Inflammatory macrophage treated with lipopolysaccharide for 4 hours (primary cell): ENCODE measurements around the gene ACE2.
A peak's percentile ranks its signal among the peaks of the same experiment; 100 is the strongest.

Experiments used
- DNase-seq: peaks from one replicate; pipeline ENCODE4 v3.0.0-alpha.2; 2020

Gene ACE2

DNA sequence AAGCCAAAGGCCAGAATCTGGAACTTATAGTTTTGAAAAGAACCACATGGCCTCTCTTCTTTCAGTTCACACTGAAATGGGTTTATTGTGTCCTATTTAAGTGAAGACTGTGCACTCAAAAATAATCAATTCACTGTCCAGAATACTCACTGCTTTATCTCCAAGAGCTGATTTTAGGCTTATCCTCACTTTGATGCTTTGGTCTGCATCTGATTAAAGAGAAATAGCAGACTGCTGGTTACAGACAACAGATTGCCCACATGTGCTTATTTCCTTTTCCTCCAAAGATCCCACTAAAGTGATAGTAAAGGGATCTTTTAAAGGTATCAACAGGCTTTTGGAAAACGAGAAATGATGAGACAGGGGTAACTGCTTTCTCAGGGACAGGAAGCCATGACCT is 30.6 kb downstream of the ACE2 start:
- no peak for DNase-seq

DNA sequence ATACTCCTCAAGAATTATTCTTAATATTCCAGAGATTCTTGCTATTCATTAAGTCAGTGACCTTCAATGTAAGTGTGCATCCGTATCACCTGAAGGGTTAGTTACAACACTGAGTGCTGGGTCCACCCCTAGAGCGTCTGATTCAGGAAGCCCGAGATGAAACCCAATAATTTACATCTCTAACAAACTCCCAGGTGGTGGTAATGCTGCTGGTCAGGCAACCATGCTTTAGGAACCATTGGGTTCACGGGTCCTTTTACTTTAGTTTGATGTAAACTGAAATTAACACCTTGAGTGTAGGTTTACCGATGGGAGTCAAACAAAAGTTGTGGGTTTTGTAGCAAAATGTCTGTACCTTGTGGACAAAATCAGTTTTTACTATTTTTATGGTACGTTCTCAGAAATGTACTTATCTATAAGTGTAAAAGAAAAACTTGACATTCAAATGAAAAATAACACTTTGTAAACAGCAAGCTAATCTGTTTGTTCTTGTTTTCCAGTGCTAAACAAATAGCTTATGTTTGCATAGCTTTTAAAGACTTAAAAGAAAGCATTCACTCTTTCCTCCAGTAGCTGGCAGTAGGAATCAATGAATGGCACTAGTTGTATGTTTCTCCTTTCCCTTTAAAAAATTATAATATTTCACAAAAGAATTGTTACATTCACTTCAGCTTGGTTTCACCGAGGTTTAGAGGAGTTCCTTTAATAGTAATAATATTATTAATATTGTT is 32.7 kb downstream of the ACE2 start:
- no peak for DNase-seq

DNA sequence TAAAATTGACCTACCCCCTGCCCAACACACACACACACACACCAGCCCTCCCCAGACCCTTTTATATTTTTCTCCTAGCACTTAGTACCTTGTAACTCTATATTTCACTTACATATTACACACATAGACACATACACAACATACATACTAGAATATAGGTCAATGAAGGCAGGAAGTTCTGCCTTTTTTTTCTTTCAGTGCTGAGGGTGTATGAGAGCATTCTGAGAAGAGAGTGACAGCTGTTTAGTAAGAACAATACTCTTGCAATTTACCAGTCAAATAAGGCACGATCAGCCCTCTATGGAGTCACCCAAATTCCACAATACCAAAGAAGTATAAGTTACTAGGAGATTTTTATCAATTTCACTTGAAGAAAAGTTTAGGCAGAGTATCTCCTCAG is 33.5 kb downstream of the ACE2 start:
- DNase-seq: no peak

DNA sequence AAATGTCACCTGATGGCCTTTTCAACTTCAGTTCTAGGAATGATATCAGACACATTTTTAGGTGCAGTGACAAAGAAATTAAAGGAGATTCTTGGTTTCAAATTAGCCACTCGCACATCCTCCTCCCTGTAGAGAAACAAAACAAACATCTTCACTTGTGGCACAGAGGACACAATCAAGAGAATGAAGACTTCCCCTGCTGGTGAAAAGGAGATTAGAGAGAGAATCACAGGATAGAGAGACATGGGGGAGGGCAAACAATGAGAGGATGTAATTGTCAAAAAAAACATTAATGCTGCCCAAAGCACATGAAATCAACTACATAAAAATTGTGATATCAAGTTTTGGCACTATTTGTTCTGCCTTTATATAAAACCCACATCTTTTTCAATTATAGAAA is 34.5 kb downstream of the ACE2 start:
- DNase-seq: no peak

DNA sequence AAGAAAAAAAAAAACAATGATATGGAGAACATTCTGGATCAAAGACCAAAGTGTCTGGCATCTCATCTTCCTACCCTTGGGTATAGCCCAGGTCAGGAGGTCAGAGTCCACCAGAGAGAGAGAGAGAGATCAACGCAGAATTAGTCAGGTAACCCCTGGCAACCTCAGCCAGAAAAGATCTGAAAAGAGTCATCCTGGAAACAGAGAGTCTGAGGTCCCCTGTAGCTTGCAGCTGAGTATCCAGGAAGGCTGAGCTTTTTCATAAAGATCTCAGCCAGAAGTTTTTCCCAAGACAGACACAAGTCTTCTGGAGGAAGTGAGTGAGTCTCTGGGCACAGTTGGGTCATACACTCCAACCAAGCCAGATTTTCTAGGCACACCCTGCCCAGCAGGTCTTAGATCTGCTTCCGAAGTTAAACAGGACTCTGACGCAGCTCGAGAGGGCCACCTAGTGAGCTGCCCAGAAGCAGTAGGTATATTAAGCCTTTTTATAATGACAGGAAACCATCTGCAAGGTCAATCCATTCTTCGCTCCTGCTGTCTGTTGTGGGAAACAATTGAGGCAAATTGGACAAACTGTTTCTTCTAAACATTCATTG is 35.7 kb downstream of the ACE2 start:
- DNase-seq: peak; percentile 47

DNA sequence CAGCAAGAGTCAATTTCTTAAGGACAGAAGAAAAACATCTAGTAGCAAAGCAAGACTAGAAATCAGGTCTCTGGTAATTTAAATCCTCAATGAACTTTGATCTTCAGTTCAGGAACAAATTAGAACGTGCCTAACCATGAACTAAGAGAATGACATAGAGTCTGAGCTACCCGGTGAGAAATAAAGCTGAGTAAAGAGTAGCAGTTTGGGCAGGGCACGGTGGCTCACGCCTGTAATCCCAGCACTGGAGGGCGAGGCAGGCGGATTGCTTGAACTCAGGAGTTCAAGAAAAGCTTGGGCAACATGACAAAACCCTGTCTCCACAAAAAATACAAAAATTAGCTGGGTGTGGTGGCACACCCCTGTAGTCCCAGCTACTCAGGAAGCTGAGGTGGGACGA is 37.7 kb downstream of the ACE2 start:
- no peak for DNase-seq

DNA sequence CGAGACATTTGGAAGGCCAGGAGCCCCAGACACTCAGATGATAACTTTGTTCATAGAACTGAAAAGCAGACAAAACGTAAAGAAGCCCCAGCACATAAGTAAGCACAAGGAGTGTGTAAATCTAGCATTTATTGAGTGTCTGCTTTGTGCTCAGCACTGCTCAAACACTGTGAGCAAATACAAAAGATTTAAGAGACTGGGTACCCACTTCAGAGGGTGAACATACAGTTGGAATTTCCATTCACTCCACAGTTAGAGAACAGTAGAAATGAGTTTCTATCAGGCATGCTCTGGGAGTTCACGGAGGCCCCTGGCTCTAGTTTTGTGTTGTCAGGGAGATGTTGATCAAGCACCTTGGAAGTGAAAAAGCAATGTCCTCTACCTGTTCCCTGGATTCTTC is 39.8 kb downstream of the ACE2 start:
- DNase-seq: no peak

DNA sequence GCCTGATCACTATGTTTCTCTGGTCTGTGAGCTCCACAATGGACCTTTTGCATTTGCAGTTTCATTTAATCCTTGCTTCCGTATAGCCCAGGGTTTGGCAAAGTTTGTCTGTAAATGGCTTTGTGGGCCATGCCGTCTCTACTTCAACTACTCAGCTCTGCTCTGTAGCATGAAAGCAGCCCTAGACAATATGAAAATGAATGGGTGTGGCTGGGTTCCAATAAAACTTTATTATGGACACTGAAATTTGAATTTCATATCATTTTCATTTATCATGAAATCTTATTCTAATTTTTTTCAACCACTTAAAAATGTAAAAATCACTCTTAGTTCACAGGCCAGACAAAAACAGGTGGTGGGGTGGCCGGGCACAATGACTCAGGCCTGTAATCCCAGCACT is 41.5 kb downstream of the ACE2 start:
- no peak for DNase-seq

DNA sequence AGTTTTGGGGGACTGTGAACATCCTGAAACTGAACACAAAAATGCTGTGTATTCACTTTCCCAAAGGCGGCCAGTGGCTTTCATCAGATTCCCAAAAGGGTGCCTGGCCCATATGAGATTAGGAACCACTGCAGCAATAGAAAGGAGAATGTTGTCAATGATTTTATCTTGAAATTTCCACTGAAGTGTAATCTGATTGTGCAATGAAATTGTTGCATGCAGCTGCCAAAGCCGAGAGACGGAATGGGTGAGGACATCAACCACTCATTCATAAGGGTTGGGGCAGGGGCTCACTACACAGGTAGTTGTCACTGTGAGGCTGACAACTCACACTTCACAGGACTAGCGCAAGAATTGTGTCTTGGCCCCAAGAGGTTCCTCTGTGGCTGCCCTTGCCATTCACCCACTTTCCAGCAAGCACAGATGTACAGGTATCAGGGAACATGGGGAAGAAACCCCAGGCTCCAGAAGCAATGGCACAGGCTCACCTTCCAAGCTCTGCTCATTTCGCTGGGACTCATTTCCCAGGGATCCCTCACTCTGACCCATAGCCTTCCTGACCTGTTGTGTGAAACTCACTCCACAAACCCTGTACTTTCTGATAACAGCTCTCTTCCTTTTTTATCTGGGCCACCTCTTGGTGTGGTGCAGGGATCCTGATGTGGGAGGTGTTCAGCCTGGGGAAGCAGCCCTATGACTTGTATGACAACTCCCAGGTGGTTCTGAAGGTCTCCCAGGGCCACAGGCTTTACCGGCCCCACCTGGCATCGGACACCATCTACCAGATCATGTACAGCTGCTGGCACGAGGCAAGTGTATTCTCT is 51.4 kb downstream of the ACE2 start:
- no peak for DNase-seq

DNA sequence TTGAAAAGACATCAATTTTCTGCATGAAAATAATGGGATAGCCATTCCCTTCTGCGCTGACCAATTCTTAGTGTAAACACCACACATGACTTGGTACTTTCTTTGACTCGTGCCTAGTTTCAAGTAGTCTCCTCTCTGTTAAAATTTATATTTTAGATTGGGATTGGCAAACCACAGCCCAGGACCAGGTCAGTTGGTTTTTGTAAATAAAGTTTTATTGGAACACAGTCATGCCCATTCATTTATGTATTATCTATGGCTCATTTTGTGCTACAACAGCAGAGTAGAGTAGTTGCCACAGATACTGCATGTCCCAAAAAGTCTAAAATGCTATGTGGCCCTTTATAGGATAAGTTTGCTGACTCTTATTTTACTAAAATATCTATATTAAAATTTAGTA is 53.4 kb downstream of the ACE2 start:
- DNase-seq: no peak

DNA sequence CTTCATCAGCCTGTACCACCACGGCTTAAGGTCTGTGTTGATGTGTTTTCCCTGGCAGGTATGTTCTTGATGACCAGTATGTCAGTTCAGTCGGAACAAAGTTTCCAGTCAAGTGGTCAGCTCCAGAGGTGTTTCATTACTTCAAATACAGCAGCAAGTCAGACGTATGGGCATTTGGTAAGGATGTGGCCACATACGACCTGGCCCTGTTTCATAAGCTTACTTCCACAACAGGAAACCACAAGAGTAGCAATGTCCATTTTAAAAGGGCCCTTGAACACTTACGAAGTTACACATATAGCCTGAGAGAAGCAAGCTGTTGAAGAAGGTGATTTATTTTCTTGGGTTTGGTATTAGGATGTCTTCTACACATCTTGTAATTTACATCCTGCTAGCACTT is 54.0 kb downstream of the ACE2 start:
- DNase-seq: no peak

DNA sequence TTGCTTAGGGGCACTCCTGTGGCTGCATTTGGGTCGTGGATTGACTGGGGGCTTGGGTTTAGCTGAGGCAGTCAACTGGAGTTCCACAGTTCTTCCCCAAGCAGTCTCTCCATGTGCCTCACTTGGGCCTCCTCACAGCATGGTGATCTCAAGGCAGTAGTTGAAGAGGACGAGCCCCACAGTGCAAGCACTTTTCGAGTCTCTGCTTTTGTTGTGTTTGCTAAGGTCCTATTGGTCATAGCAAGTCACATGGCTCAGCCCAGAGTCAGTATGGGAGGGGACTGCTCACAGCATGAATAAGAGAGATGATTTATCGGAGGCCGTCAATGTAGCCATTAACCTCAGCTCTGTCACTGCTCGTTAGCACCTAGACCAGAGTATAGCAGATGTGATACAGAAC is 70.4 kb downstream of the ACE2 start:
- no peak for DNase-seq

DNA sequence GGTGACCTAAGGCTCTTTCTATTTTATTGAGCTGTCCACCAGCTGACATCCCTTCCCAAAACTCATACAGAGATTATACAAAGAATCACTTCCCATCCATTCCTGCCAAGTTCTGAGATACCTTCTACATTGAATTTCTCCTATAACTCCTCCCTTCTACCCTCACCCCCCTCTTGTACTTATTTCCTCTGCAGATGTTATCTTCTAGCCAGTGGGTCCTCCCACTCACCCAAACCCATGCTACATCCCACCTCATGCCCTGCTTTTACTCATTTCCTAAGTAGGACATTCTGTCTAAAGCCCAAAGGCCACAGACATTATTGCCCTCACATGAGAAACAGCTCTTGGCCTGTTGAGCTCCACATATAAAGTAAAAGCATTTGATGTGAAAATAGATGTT is 71.6 kb downstream of the ACE2 start:
- DNase-seq: no peak

DNA sequence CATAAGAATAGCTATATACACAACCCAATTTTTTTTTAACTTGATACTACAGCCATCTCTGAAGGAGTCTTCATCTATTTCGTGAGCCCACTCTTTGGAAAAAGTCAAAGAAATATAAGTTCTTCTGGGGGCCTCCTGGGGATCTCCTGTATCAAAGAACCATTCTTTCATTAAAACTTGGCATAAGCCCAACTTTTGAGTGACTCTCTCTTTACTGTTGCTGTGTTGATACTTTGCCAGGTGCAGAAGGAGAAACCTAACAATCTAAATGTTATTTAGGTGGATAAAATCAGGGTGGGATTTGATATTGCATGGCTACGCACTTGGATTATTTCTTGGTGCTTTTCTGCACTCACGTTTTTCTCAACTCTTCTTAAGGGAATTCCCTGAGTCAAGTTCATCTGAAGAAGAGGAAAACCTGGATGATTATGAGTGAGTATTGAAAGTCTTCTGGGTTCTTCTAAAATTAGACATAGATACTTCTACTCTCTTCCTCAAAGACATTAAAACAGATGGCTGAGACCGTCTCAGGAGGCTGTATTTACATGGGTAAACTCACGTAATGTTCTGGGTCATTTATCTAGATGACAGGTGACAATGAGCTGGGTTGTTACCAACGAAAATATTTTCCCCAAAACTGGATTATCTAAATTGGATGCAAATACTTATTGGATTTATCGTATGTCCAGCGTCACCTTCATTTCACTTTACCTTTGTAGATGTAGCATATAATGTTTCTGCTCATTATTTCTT is 74.9 kb downstream of the ACE2 start:
- no peak for DNase-seq

DNA sequence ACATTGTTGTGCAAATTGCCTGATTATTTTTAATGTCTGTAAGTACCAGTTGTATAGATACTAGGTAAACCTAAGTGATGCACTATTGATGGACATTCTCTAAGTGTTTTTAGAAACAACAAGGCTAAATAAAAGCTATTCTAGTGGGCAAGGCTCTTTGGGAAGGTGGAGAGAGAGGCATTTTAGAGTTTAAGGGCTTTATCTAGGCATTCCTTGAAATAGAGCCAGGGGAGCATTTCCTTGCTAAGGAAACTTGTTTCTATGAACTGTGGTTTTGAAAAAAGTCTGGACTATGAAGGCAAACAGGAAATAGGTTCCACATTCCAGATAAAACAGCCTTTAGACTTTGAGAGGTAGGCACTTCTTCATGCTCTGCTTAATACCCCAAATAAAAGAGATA is 76.3 kb downstream of the ACE2 start:
- DNase-seq: no peak

DNA sequence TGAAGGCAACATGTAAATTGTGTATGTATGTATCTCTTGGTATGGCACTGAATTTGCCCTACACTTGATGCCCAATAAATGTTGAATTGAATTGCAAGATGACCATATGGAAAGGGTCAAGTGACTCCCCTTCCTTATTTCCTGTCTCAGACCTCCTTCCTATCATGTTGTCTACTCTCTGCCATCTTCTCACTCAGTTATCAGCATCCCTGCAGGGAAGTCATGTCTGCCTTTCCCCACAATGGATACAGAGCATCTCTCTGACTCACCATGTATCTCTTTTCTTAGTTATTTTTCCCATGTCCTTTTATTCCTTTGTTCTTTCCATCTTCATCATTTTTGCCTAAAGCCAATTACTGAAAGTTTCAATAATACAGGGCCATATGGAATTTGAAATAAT is 77.7 kb downstream of the ACE2 start:
- DNase-seq: no peak

DNA sequence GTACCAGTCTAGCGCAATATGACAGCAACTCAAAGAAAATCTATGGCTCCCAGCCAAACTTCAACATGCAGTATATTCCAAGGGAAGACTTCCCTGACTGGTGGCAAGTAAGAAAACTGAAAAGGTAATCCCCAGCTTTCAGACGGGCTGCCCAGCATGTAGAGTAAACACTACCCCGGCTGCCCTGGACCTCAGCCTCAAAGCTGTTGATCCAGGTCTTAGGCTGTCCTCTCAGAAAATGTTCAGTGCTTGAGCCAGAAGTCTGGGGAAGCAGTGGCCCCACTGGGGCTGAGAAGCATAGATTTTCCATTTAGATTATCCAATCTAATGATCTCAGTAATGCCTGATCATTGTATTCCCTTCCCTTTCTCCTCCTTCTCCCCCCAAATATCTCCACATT is 78.3 kb downstream of the ACE2 start:
- no peak for DNase-seq

DNA sequence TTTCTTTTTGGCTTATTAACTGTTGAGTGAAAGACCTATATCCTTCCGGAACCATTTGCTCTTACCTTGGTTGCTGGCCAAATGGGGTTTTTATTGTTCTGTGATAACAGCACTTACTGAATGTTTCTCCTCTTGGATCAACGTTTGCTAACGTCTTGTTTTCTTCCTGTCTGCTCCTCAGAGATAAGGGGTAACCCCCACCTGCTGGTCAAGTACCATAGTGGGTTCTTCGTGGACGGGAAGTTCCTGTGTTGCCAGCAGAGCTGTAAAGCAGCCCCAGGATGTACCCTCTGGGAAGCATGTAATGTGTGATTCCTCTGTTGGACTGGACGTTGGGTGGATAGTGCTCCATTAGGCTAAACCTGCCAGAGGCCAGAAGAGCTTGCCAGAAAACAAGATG is 84.8 kb downstream of the ACE2 start:
- no peak for DNase-seq

DNA sequence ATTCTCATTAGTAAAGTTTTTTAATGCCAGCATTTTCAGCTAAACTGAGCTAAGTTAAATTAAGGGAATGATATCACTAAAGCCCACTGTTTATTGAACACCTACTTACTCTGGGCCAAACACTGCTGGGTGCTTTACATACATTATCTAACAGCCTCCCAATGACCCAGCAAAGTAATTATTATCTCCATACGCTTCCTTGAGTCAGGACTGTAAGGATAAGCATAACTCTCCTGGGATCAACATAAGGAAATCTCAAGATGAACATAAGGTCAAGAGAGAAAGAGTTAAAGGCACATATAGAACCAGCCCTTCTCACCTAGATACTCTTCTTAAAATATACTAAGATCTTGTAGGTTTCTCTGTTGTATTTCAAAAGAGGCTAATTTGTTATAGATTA is 86.5 kb downstream of the ACE2 start:
- DNase-seq: no peak

DNA sequence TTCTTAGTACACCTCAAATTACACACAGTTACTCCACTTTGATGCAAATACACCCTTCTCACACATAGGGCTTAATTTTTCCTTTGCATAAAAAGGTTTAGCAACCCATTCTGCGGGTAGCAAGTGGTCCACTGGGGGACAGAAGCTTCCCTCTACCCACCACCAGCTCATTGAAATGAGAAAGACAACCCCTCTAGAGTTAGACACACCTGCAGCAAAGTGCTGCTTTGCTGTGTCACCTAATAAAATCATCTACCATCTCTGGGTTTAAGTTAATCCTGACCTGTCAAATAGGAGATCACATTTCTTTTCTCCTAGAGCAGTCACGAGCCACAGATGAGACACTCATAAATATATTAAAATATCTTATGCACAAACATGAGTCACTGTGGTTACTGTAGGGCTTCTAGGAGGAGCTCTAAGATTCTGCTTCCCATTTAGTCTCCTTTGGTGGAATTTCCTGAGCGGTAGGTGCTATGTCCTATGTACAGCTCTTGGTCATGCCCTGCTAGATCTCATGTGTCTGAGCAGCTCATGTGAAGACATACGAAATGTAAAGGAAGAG is 88.3 kb downstream of the ACE2 start:
- peak; percentile 13 for DNase-seq

DNA sequence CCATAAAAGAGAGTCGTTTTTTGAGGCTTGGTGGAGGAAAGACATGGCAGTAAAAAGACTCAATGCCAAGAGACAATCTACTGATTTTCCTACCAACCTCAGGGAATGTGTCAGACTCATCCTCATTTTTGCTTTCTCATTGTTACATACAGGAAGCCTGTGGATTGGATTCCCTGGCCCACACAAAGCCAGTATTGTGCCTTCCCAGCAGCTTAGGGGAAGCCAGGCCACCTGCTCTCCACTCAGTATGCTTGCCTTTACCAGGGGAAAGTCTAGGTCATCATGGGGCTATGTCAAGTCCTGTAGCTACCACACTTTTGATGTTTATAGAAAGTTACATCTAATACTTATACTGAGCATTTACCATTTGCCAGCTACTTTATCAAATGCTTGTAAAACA is 89.2 kb downstream of the ACE2 start:
- DNase-seq: no peak
